Glutamatergic neuron (in vitro differentiated cells): Measurements from ENCODE around the gene RFX1. TPM values are rescaled to one million over a fixed set of nuclear protein-coding genes. Genes with fewer than 3 reads are reported as not detected.

ENCODE experiments used
- DNase-seq: peaks from one replicate; pipeline ENCODE4 v3.0.0; 2022
- H3K27ac Mint-ChIP-seq: one replicate; pipeline ENCODE4 v1.8.0; 2020; ENCODE audit warnings: mild to moderate bottlenecking, mixed read lengths, inconsistent platforms; ENCODE audit not compliant: unreplicated experiment
- H3K27me3 Mint-ChIP-seq: one replicate; pipeline ENCODE4 v1.8.0; 2020; ENCODE audit warnings: mild to moderate bottlenecking, moderate library complexity, mixed read lengths, inconsistent platforms; ENCODE audit not compliant: unreplicated experiment
- H3K36me3 Mint-ChIP-seq: one replicate; pipeline ENCODE4 v1.8.0; 2020; ENCODE audit warnings: mild to moderate bottlenecking, mixed read lengths, inconsistent platforms; ENCODE audit not compliant: unreplicated experiment
- H3K4me1 Mint-ChIP-seq: one replicate; pipeline ENCODE4 v1.8.0; 2020; ENCODE audit warnings: mild to moderate bottlenecking, low read depth, mixed read lengths, inconsistent platforms; ENCODE audit not compliant: unreplicated experiment
- H3K4me3 Mint-ChIP-seq: one replicate; pipeline ENCODE4 v1.8.0; 2020; ENCODE audit warnings: mild to moderate bottlenecking, mixed read lengths, inconsistent platforms; ENCODE audit not compliant: unreplicated experiment
- H3K9me3 Mint-ChIP-seq: one replicate; pipeline ENCODE4 v1.8.0; 2020; ENCODE audit warnings: mild to moderate bottlenecking, moderate library complexity, mixed read lengths, inconsistent platforms; ENCODE audit not compliant: unreplicated experiment
- CTCF ChIP-seq: fragments of 200-600 bp; sonication (generic); IDR thresholded peaks from one replicate; pipeline ENCODE4 v1.5.0; 2021; ENCODE audit not compliant: partially characterized antibody, unreplicated experiment
- total RNA-seq: library from RNA; stranded (reverse); fragmentation: NEBNext Ultra II Directional; extraction: Animal tissue kit (Norgen Biotek cat#: 25700); gene quantifications from one replicate; pipeline ENCODE4 v1.2.1, GENCODE V29; 2021; ENCODE audit not compliant: unreplicated experiment

The RFX1 gene
- total RNA-seq, 1 donor from 2014 or later = 9.4 TPM

GRCh38 chr19:13995878-13996765 lies 10.0 kb downstream of the RFX1 start:
- H3K27ac Mint-ChIP-seq = no peak overlapping the region

GRCh38 chr19:13995017-13995728 lies 10.9 kb downstream of the RFX1 start:
- no peak overlapping the region for H3K4me3 Mint-ChIP-seq
- no peaks in the 10 kb centered on the region for H3K4me1 Mint-ChIP-seq
- TF ChIP-seq CTCF = no peak
- H3K36me3 Mint-ChIP-seq = peaks cover 8% of the 10 kb centered on the region
- DNase-seq = no peak
- peaks cover 7% of the 10 kb centered on the region for H3K9me3 Mint-ChIP-seq
- no peak overlapping the region for H3K27ac Mint-ChIP-seq
- H3K27me3 Mint-ChIP-seq = peaks cover 4% of the 10 kb centered on the region

More at GRCh38 chr19:13995878-13996765, 10.0 kb downstream of the RFX1 start:
- H3K4me3 Mint-ChIP-seq = no peak overlapping the region
- H3K36me3 Mint-ChIP-seq = peaks cover 8% of the 10 kb centered on the region
- H3K9me3 Mint-ChIP-seq = peaks cover 5% of the 10 kb centered on the region
- no peak for TF ChIP-seq CTCF
- no peak for DNase-seq
- H3K27me3 Mint-ChIP-seq = peaks cover 4% of the 10 kb centered on the region
- H3K4me1 Mint-ChIP-seq = no peaks in the 10 kb centered on the region

- H3K36me3 Mint-ChIP-seq = peaks cover 5% of the 10 kb centered on the region
- TF ChIP-seq CTCF = no peak
- no peaks in the 10 kb centered on the region for H3K4me1 Mint-ChIP-seq
- DNase-seq = no peak
- no peak overlapping the region for H3K4me3 Mint-ChIP-seq
- peaks cover 6% of the 10 kb centered on the region for H3K27me3 Mint-ChIP-seq
- peaks cover 7% of the 10 kb centered on the region for H3K9me3 Mint-ChIP-seq
- H3K27ac Mint-ChIP-seq = no peak overlapping the region
These were observed 12.4 kb downstream of the RFX1 start for GRCh38 chr19:13993590-13994300.

GRCh38 chr19:13992025-13992424 lies 14.1 kb downstream of the RFX1 start:
- Mint-ChIP-seq H3K27ac (no peak overlapping the region), H3K27me3 (peaks cover 7% of the 10 kb centered on the region), H3K9me3 (peaks cover 2% of the 10 kb centered on the region), H3K36me3 (no peaks in the 10 kb centered on the region), H3K4me3 (no peak overlapping the region), H3K4me1 (no peaks in the 10 kb centered on the region)
- TF ChIP-seq CTCF = no peak
- DNase-seq = no peak
